SIG-M5 treated with dmso at 0.1 percent for 504 hours (cell line): Measurements from ENCODE around the gene SPEG.
A peak's percentile ranks its signal among the peaks of the same experiment; 100 is the strongest.

Source experiments
- DNase-seq: peaks from one replicate; lab custom pipeline; 2025; ENCODE audit not compliant: unreplicated experiment; lab: John Stamatoyannopoulos, UW

Gene SPEG

GRCh38 chr2:219509780-219510511, 75.3 kb downstream of the SPEG start:
- peak; percentile 34 for DNase-seq

DNA sequence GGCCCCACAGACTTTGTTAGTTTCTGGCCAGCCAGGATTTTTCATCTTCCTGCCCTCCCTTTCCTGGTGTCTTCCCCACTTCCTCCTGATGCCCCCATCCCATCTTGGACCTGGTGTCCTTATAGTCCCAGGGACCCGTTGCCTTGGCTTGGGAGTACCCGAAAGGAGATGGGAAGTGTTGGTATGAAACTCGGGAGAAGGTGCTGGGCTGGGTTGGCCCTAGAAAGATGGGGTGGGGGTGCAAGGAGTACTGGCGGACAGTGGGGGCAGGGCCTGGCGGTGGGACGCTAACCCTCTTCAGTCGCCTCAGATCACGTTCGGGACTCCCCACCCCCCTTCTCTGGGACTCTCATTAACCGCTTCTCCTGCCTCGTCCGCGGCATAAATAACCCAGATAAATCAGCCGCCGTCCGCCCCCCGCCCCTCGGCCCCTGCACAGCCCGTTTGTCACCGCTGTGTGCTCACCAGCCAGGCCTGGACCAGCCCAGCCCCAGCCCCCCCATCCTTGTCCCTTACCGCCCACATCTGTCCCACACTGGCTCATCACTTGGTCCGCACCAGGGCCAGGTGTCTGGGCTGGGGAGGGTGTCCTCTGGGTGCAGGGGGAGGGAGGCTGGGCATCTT, 76.0 kb downstream of the SPEG start:
- DNase-seq, result no peak

GRCh38 chr2:219511547-219512325, 77.1 kb downstream of the SPEG start:
- DNase-seq, result no peak

DNA sequence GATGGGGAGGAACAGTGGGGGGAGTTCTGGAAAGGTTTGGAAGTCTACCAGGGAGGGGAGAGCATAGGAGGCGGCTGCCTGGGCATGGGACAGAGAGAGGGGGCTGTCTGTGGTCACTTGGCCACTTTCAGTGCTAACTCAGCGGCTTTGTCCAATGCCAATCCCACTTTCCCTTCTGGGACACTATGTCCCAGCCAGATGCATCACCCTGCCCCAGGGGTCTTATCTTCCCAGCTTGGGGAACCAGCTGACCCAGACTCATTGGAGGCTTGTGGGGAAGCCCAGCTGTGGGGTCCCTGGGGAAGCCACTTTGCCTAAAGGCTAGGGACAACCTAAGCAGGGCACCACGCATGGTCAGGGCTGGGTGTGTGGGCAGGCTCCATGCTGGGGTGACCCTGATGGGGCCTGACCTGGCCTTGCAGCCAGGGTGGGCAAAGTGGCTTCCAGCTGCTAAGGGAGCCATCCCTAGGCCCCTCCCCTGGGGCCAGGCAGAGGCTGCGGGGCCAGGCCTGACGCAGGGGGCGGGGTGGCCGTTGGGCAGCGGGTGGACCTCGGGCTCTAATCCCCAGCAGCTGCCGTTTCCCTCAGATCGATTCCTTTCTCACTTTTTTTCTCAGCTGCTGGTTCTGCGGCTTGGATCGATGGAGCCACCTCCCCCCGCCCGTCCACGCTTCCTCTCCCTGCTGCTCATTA, 78.0 kb downstream of the SPEG start:
- DNase-seq, result no peak

GRCh38 chr2:219513787-219514186, 79.1 kb downstream of the SPEG start:
- DNase-seq, result no peak

- no peak for DNase-seq
Observed at GRCh38 chr2:219514196-219514761, 79.6 kb downstream of the SPEG start, which contains the start of gene ASIC4. TSS of gene ASIC4 (plus strand) at chr2:219514482. CDS start at chr2:219514725, 243 bp downstream.

GRCh38 chr2:219514836-219515235, 80.2 kb downstream of the SPEG start:
- DNase-seq, result no peak

GRCh38 chr2:219515874-219516629, 81.4 kb downstream of the SPEG start:
- DNase-seq, result no peak

- no peak for DNase-seq
Observed at GRCh38 chr2:219516888-219517287, 82.2 kb downstream of the SPEG start.

DNA sequence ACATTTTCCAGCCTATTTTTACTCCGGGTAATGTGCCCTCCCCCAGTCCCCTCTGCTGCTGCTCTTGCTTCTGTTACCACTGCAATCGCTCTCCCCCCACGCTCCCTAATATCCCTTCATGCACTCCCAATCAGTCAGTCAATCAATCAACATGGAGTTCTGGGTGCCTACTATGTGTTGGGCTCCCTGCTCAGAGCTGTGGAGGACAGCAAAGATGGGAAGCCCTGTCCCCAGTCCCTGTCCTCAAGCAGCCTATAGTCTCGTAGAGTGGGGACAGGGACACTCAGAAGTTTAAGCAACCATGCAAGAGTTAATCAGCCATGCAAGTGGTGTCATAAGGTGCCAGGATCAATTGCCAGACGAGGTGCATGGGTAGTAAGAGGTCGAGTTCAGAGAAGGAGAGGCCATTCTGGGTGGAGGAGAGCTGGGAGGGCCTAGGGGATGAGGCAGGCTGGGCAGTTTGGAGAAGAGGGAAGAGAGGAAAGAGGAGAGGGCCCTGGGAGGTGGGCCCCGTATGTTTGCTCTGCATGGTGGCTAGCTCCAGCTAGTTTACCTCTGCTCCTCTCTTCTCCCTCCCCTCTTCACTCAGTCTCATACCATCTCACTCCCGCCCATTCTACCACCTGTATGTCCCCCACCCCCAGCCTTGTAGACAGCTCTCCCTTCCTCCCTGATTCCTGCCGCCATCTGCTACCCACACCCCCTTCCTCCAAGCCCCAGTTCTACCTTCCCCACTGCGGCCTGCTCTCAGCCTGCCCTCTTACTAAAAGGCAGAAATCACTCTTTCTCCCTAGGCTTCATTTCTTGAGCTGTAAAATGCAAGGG, 83.5 kb downstream of the SPEG start:
- no peak for DNase-seq

GRCh38 chr2:219519526-219519916, 84.9 kb downstream of the SPEG start:
- DNase-seq, result no peak

DNA sequence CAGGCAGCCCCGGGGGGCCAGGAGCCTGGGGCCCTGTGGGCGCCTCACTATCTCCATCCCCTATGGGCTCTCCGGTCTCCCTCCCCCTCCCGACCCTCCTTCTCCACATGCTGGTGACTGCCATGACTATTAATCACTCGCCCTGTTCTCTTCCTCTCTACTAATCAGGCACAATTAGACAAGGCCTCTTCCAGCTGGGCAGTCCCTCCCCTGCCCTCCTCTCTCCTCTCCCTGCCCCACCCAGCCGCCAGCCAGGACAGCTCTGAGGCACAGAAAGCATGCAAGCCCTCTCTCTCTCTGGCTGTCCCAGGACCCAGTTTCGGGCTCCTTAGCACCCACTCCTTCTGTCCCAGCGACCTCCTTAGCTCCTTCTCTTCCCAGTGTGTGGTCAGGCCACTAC, 85.4 kb downstream of the SPEG start:
- DNase-seq, result no peak

GRCh38 chr2:219521066-219521880, 86.6 kb downstream of the SPEG start:
- DNase-seq, result peak; percentile 19

GRCh38 chr2:219522111-219523030, 87.7 kb downstream of the SPEG start:
- DNase-seq, result no peak

- no peak for DNase-seq
Observed at GRCh38 chr2:219523031-219523671, 88.5 kb downstream of the SPEG start.

- DNase-seq, result no peak
Observed at GRCh38 chr2:219524817-219525216, 90.2 kb downstream of the SPEG start.
